Mesothelial cell of epicardium (in vitro differentiated cells): ENCODE results near the gene RNF223. TPM values are rescaled to one million over a fixed set of nuclear protein-coding genes. Genes with fewer than 3 reads are reported as not detected.

ENCODE experiments used
- DNase-seq, 2 experiments: peaks; one replicate each; pipeline ENCODE4 v3.0.0; 2021; ENCODE audit warnings: low spot score in 2 of 2; ENCODE audit not compliant: unreplicated experiment in 2 of 2
- H3K27ac Mint-ChIP-seq: 2 replicates; pipeline ENCODE4 v1.8.0; 2021; ENCODE audit warnings: mixed read lengths
- H3K27me3 Mint-ChIP-seq: 2 replicates; pipeline ENCODE4 v1.8.0; 2021; ENCODE audit warnings: low read depth, mixed read lengths
- H3K36me3 Mint-ChIP-seq: 2 replicates; pipeline ENCODE4 v1.8.0; 2021; ENCODE audit warnings: mixed read lengths
- H3K4me1 Mint-ChIP-seq: 2 replicates; pipeline ENCODE4 v1.8.0; 2021; ENCODE audit warnings: mixed read lengths
- H3K4me3 Mint-ChIP-seq: 2 replicates; pipeline ENCODE4 v1.8.0; 2021; ENCODE audit warnings: mild to moderate bottlenecking, moderate library complexity, mixed read lengths
- H3K9me3 Mint-ChIP-seq: 2 replicates; pipeline ENCODE4 v1.8.0; 2021; ENCODE audit warnings: mixed read lengths
- CTCF ChIP-seq: fragments of 200-600 bp; sonication (generic); IDR thresholded peaks from one replicate; pipeline ENCODE4 v1.5.0; 2021; ENCODE audit warnings: antibody characterized with exemption; ENCODE audit not compliant: unreplicated experiment
- total RNA-seq: library from RNA; stranded (reverse); gene quantifications from 3 replicates; pipeline ENCODE4 v1.2.1, GENCODE V29; 2021

Gene RNF223
- total RNA-seq, 1 donor from 2014 or later, result 0.27 TPM

- peak in 1 of 2 experiments; percentile 26 for DNase-seq
- no peaks in the 10 kb centered on the region for H3K4me1 Mint-ChIP-seq
- no peak for TF ChIP-seq CTCF
- H3K36me3 Mint-ChIP-seq, result peaks cover 11% of the 10 kb centered on the region
- H3K27me3 Mint-ChIP-seq, result no peaks in the 10 kb centered on the region
- H3K27ac Mint-ChIP-seq, result no peak overlapping the region
- H3K9me3 Mint-ChIP-seq, result peaks cover 16% of the 10 kb centered on the region
- no peak overlapping the region for H3K4me3 Mint-ChIP-seq
These were observed 18.9 kb upstream of the RNF223 start for GRCh38 chr1:1092894-1093609.

- Mint-ChIP-seq H3K27ac (no peak overlapping the region), H3K4me3 (no peak overlapping the region), H3K4me1 (no peaks in the 10 kb centered on the region), H3K9me3 (peaks cover 16% of the 10 kb centered on the region), H3K36me3 (peaks cover 11% of the 10 kb centered on the region), H3K27me3 (no peaks in the 10 kb centered on the region)
- peak; percentile 18 to 35 for DNase-seq
- no peak for TF ChIP-seq CTCF
These were observed 18.2 kb upstream of the RNF223 start for GRCh38 chr1:1092149-1092855.

GRCh38 chr1:1091344-1092148 is 17.4 kb upstream of the RNF223 start:
- Mint-ChIP-seq H3K4me3 (no peak overlapping the region), H3K27me3 (no peaks in the 10 kb centered on the region), H3K36me3 (peaks cover 11% of the 10 kb centered on the region), H3K9me3 (peaks cover 15% of the 10 kb centered on the region), H3K4me1 (no peaks in the 10 kb centered on the region), H3K27ac (no peak overlapping the region)
- TF ChIP-seq CTCF, result no peak
- peak in 1 of 2 experiments; percentile 27 for DNase-seq

- Mint-ChIP-seq H3K27me3 (no peaks in the 10 kb centered on the region), H3K4me3 (no peak overlapping the region), H3K36me3 (peaks cover 11% of the 10 kb centered on the region), H3K27ac (no peak overlapping the region), H3K4me1 (no peaks in the 10 kb centered on the region), H3K9me3 (peaks cover 11% of the 10 kb centered on the region)
- TF ChIP-seq CTCF, result no peak
- DNase-seq, result peak; percentile 18 to 34
These were observed 16.6 kb upstream of the RNF223 start for GRCh38 chr1:1090424-1091343.
